Testis (tissue), 3 donors: ENCODE data around the gene CFAP410. TPM values are rescaled to one million over a fixed set of nuclear protein-coding genes. Genes with fewer than 3 reads are reported as not detected.

Experiments used
- DNase-seq: peaks from one replicate; pipeline ENCODE4 v3.0.0-alpha.2; 2019
- H3K27ac ChIP-seq, 2 donors: fragments of 200-600 bp; sonication (generic); one replicate each; pipeline ENCODE4 v1.5.1; 2019
- H3K27me3 ChIP-seq: fragments of 200-600 bp; sonication (generic); one replicate; pipeline ENCODE4 v1.5.1; 2019
- H3K36me3 ChIP-seq: fragments of 200-600 bp; sonication (generic); one replicate; pipeline ENCODE4 v1.5.1; 2017; ENCODE audit warnings: low read depth; ENCODE audit errors: missing control alignments
- H3K4me1 ChIP-seq: fragments of 200-600 bp; sonication (generic); one replicate; pipeline ENCODE4 v1.5.1; 2019
- H3K4me3 ChIP-seq, 2 donors: fragments of 200-600 bp; sonication (generic); one replicate each; pipeline ENCODE4 v1.5.1; 2017 to 2019
- H3K9me3 ChIP-seq: fragments of 200-600 bp; sonication (generic); one replicate; pipeline ENCODE4 v1.5.1; 2017
- CTCF ChIP-seq, 3 experiments: fragments of 450-650 bp in 2 of 3; fragments of 200-600 bp in 1 of 3; sonication (generic) in 1 of 3; IDR thresholded peaks; one replicate each; pipeline ENCODE4 v1.5.1; 2016 to 2019; ENCODE audit warnings: antibody characterized with exemption in 3 of 3, mild to moderate bottlenecking in 2 of 3, moderate library complexity in 1 of 3
- POLR2A ChIP-seq: fragments of 450-650 bp; IDR thresholded peaks from one replicate; pipeline ENCODE4 v1.6.1; 2017; ENCODE audit warnings: antibody characterized with exemption, mild to moderate bottlenecking, moderate library complexity
- WGBS, 2 donors: methylation state at CpG; one replicate each; pipeline ENCODE4 v1.1.5; 2018; 5-methylcytosine and 5-hydroxymethylcytosine counted together
- intact Hi-C: fragments of 100-400 bp; cut with DNase I; formaldehyde crosslinking; loops from one replicate; pipeline ENCODE4 v1.15.1; 2023; ENCODE audit warnings: low total_unique reads
- polyA plus RNA-seq: library from polyadenylated mRNA; stranded (reverse); fragments of 350-450 nt; fragmentation: Illumina TruSeq; extraction: RNeasy Lipid Tissue Mini Kit (QIAGEN cat#74804); gene quantifications from one replicate; pipeline ENCODE4 v1.2.3, GENCODE V29; 2014; ENCODE audit warnings: low read depth, low replicate concordance; ENCODE audit not compliant: insufficient read depth
- total RNA-seq, 2 donors: library from RNA; depleted of rRNA; stranded (reverse); fragments of >200 nt; gene quantifications; one replicate each; pipeline ENCODE4 v1.2.3, GENCODE V29; 2016

Gene CFAP410
- total and polyA plus RNA-seq, 3 donors from 2014 or later: 40.8 to 81.6 (median 71.7) TPM

GRCh38 chr21:44282370-44282769, 56.8 kb downstream of the CFAP410 start:
- TF ChIP-seq CTCF (IDR thresholded peaks at IDR 0.05): no peak
- no peaks in the 10 kb centered on the region for H3K36me3 ChIP-seq
- WGBS, 2 donors: 91 to 93% methylated on average over 4 to 9 of the region's 9 CpGs

GRCh38 chr21:44281801-44282200, 57.4 kb downstream of the CFAP410 start:
- Histone ChIP-seq H3K4me3 (no peak overlapping the region), H3K9me3 (no peaks in the 10 kb centered on the region), H3K27me3 (no peaks in the 10 kb centered on the region), H3K36me3 (no peaks in the 10 kb centered on the region), H3K27ac (no peak overlapping the region), H3K4me1 (peaks cover 4% of the 10 kb centered on the region)
- WGBS, 2 donors: 95 to 97% methylated on average over 8 to 9 of the region's 9 CpGs
- intact Hi-C loops: no loop called here
- DNase-seq: no peak
- no peak for TF ChIP-seq CTCF (IDR thresholded peaks at IDR 0.05)
- no peak for TF ChIP-seq POLR2A

More at GRCh38 chr21:44282370-44282769, 56.8 kb downstream of the CFAP410 start:
- no peak overlapping the region for H3K27ac ChIP-seq
- peaks cover 4% of the 10 kb centered on the region for H3K4me1 ChIP-seq
- no peak for DNase-seq
- no peaks in the 10 kb centered on the region for H3K27me3 ChIP-seq
- intact Hi-C loops: no loop called here
- H3K4me3 ChIP-seq: no peak overlapping the region
- H3K9me3 ChIP-seq: no peaks in the 10 kb centered on the region

GRCh38 chr21:44279354-44280260, 59.6 kb downstream of the CFAP410 start:
- no peak for DNase-seq
- 88 to 89% methylated on average over 19 of the region's 19 CpGs for WGBS, 2 donors
- Histone ChIP-seq H3K27ac (no peak overlapping the region), H3K4me1 (no peaks in the 10 kb centered on the region), H3K27me3 (no peaks in the 10 kb centered on the region), H3K36me3 (no peaks in the 10 kb centered on the region), H3K4me3 (no peak overlapping the region), H3K9me3 (no peaks in the 10 kb centered on the region)
- intact Hi-C loops: no loop called here
- no peak for TF ChIP-seq POLR2A
- no peak for TF ChIP-seq CTCF (IDR thresholded peaks at IDR 0.05)

Other genes with a start within 250 kb of the CFAP410 start
- 10 to 100 TPM in 1 of 2 donors, 1 to 10 TPM in 1; 7.8 to 23.7 TPM for gene PWP2, start 232.0 kb downstream of the CFAP410 start, total RNA-seq
- gene PWP2, start 232.0 kb downstream of the CFAP410 start, polyA plus RNA-seq: 10.8 TPM
- 10 to 100 TPM; 20.1 to 78.3 TPM for gene GATD3, start 205.7 kb downstream of the CFAP410 start, total RNA-seq
- 19.0 TPM for gene GATD3, start 205.7 kb downstream of the CFAP410 start, polyA plus RNA-seq
- 1 to 10 TPM; 2.4 to 4.1 TPM for gene ICOSLG, start 98.4 kb downstream of the CFAP410 start, total RNA-seq
- gene ICOSLG, start 98.4 kb downstream of the CFAP410 start, polyA plus RNA-seq: 2.0 TPM
- under 1 TPM; 0.71 to 0.87 TPM for gene DNMT3L, start 77.5 kb downstream of the CFAP410 start, total RNA-seq
- 0.24 TPM for gene DNMT3L, start 77.5 kb downstream of the CFAP410 start, polyA plus RNA-seq
- under 1 TPM; 0.55 to 0.68 TPM for gene AIRE, start 53.5 kb downstream of the CFAP410 start, total RNA-seq
- gene AIRE, start 53.5 kb downstream of the CFAP410 start, polyA plus RNA-seq: 0.16 TPM
- gene PFKL, start 39.3 kb downstream of the CFAP410 start, total RNA-seq: 100 to 1,000 TPM; 213 to 298 TPM
- 132 TPM for gene PFKL, start 39.3 kb downstream of the CFAP410 start, polyA plus RNA-seq
- 1 to 10 TPM; 3.0 to 3.9 TPM for gene TRPM2, start 14.2 kb upstream of the CFAP410 start, total RNA-seq
- 4.9 TPM for gene TRPM2, start 14.2 kb upstream of the CFAP410 start, polyA plus RNA-seq
- gene LRRC3, start 116.1 kb upstream of the CFAP410 start, total RNA-seq: 10 to 100 TPM in 1 of 2 donors, 1 to 10 TPM in 1; 8.3 to 11.8 TPM
- gene LRRC3, start 116.1 kb upstream of the CFAP410 start, polyA plus RNA-seq: 4.9 TPM
- gene KRTAP10-1, start 200.8 kb upstream of the CFAP410 start, total RNA-seq: not detected
- not detected for gene KRTAP10-1, start 200.8 kb upstream of the CFAP410 start, polyA plus RNA-seq
- gene KRTAP10-2, start 212.1 kb upstream of the CFAP410 start, total RNA-seq: not detected
- gene KRTAP10-2, start 212.1 kb upstream of the CFAP410 start, polyA plus RNA-seq: not detected
- gene KRTAP10-3, start 219.4 kb upstream of the CFAP410 start, total RNA-seq: not detected
- gene KRTAP10-3, start 219.4 kb upstream of the CFAP410 start, polyA plus RNA-seq: not detected
- under 1 TPM in 1 of 2 donors, not detected in 1; 0.24 TPM for gene KRTAP10-4, start 234.3 kb upstream of the CFAP410 start, total RNA-seq
- not detected for gene KRTAP10-4, start 234.3 kb upstream of the CFAP410 start, polyA plus RNA-seq
- gene KRTAP10-5, start 241.2 kb upstream of the CFAP410 start, total RNA-seq: not detected
- not detected for gene KRTAP10-5, start 241.2 kb upstream of the CFAP410 start, polyA plus RNA-seq